ENCODE data around the gene SHCBP1L. TPM values are rescaled to one million over a fixed set of nuclear protein-coding genes. Genes with fewer than 3 reads are reported as not detected.
"Not testable (repeated sequence)": the region's sequence is repeated elsewhere in the genome, so short reads cannot be mapped to it uniquely, and the experiment has no call there.

Gene SHCBP1L
- total and polyA plus RNA-seq, 4 donors = 0.37 TPM; not detected in 3

GRCh38 chr1:182943336-182943735, 9.6 kb downstream of the SHCBP1L start:
- WGBS = 96% methylated on average over 6 of the region's 6 CpGs

GRCh38 chr1:182942145-182942544, 10.8 kb downstream of the SHCBP1L start:
- not testable (repeated sequence) for DNase-seq (ENCODE audit: low spot score)
- WGBS = 16% methylated on average over 25 of the region's 25 CpGs

More at GRCh38 chr1:182943336-182943735, 9.6 kb downstream of the SHCBP1L start:
- not testable (repeated sequence) for H3K4me1 ChIP-seq (ENCODE audit: control insufficient read depth in 4 of 4, insufficient read depth in 4 of 4, low read length in 3 of 4); H3K27ac ChIP-seq (ENCODE audit: low read depth in 1 of 2, low read length in 2 of 2); DNase-seq (ENCODE audit: low spot score); H3K9ac ChIP-seq (ENCODE audit: low read depth in 1 of 2, low read length in 2 of 2); H3K27me3 ChIP-seq (ENCODE audit: control insufficient read depth in 4 of 4, insufficient read depth in 4 of 4, low read length in 3 of 4); H3K36me3 ChIP-seq (ENCODE audit: control insufficient read depth in 4 of 4, insufficient read depth in 3 of 4, low read depth in 1 of 4, low read length in 3 of 4); H3K9me3 ChIP-seq (ENCODE audit: control insufficient read depth in 4 of 4, low read length in 3 of 4); H3K4me3 ChIP-seq (ENCODE audit: low read depth in 1 of 3, low read length in 3 of 3)

GRCh38 chr1:182939413-182939812, 13.6 kb downstream of the SHCBP1L start:
- H3K4me1 ChIP-seq (ENCODE audit: control insufficient read depth in 4 of 4, insufficient read depth in 4 of 4, low read length in 3 of 4) = no peaks in the 10 kb centered on the region
- peaks cover 0 to 5% (median 2%) of the 10 kb centered on the region in 4 donors for H3K9me3 ChIP-seq (ENCODE audit: control insufficient read depth in 4 of 4, low read length in 3 of 4)
- H3K27me3 ChIP-seq (ENCODE audit: control insufficient read depth in 4 of 4, insufficient read depth in 4 of 4, low read length in 3 of 4) = peaks cover 0 to 5% (median 0%) of the 10 kb centered on the region in 4 donors
- no peak overlapping the region for H3K9ac ChIP-seq (ENCODE audit: low read depth in 1 of 2, low read length in 2 of 2)
- 95% methylated on average over 2 of the region's 2 CpGs for WGBS
- DNase-seq (ENCODE audit: low spot score) = no peak
- H3K4me3 ChIP-seq (ENCODE audit: low read depth in 1 of 3, low read length in 3 of 3) = no peak overlapping the region
- no peaks in the 10 kb centered on the region for H3K36me3 ChIP-seq (ENCODE audit: control insufficient read depth in 4 of 4, insufficient read depth in 3 of 4, low read depth in 1 of 4, low read length in 3 of 4)
- TF ChIP-seq JUND (IDR thresholded peaks at IDR 0.05) (no peak), RAD21 (IDR thresholded peaks at IDR 0.05) (no peak), SP1 (IDR thresholded peaks at IDR 0.05) (no peak), RXRA (IDR thresholded peaks at IDR 0.05) (no peak)
- H3K27ac ChIP-seq (ENCODE audit: low read depth in 1 of 2, low read length in 2 of 2) = no peak overlapping the region

More at GRCh38 chr1:182942145-182942544, 10.8 kb downstream of the SHCBP1L start:
- not testable (repeated sequence) for H3K36me3 ChIP-seq (ENCODE audit: control insufficient read depth in 4 of 4, insufficient read depth in 3 of 4, low read depth in 1 of 4, low read length in 3 of 4); H3K4me3 ChIP-seq (ENCODE audit: low read depth in 1 of 3, low read length in 3 of 3); H3K9me3 ChIP-seq (ENCODE audit: control insufficient read depth in 4 of 4, low read length in 3 of 4); H3K27ac ChIP-seq (ENCODE audit: low read depth in 1 of 2, low read length in 2 of 2); H3K9ac ChIP-seq (ENCODE audit: low read depth in 1 of 2, low read length in 2 of 2); H3K4me1 ChIP-seq (ENCODE audit: control insufficient read depth in 4 of 4, insufficient read depth in 4 of 4, low read length in 3 of 4); H3K27me3 ChIP-seq (ENCODE audit: control insufficient read depth in 4 of 4, insufficient read depth in 4 of 4, low read length in 3 of 4)

- Histone ChIP-seq H3K4me1 (ENCODE audit: control insufficient read depth in 4 of 4, insufficient read depth in 4 of 4, low read length in 3 of 4) (no peaks in the 10 kb centered on the region), H3K36me3 (ENCODE audit: control insufficient read depth in 4 of 4, insufficient read depth in 3 of 4, low read depth in 1 of 4, low read length in 3 of 4) (no peaks in the 10 kb centered on the region), H3K27me3 (ENCODE audit: control insufficient read depth in 4 of 4, insufficient read depth in 4 of 4, low read length in 3 of 4) (no peaks in the 10 kb centered on the region), H3K9ac (ENCODE audit: low read depth in 1 of 2, low read length in 2 of 2) (no peak overlapping the region), H3K4me3 (ENCODE audit: low read depth in 1 of 3, low read length in 3 of 3) (no peak overlapping the region), H3K27ac (ENCODE audit: low read depth in 1 of 2, low read length in 2 of 2) (no peak overlapping the region), H3K9me3 (ENCODE audit: control insufficient read depth in 4 of 4, low read length in 3 of 4) (peaks cover 0 to 5% (median 2%) of the 10 kb centered on the region in 4 donors)
- DNase-seq (ENCODE audit: low spot score) = no peak
- TF ChIP-seq FOXA2 (IDR thresholded peaks at IDR 0.05) = no peak
- no peak for TF ChIP-seq YY1 (IDR thresholded peaks at IDR 0.05)
- no peak for TF ChIP-seq NR2F2 (IDR thresholded peaks at IDR 0.05)
- no peak for TF ChIP-seq ATF3 (IDR thresholded peaks at IDR 0.05)
- no peak for TF ChIP-seq EGR1 (IDR thresholded peaks at IDR 0.05; ENCODE audit: low read depth in 2 of 2)
- no peak for TF ChIP-seq REST (IDR thresholded peaks at IDR 0.05)
- TF ChIP-seq HNF4A (conservative IDR thresholded peaks at IDR 0.05) = no peak
- TF ChIP-seq ZBTB33 (IDR thresholded peaks at IDR 0.05) = no peak
- no peak for TF ChIP-seq CTCF (IDR thresholded peaks at IDR 0.05; ENCODE audit: low read depth, low read length, missing input control)
- no peak for TF ChIP-seq HNF4G (IDR thresholded peaks at IDR 0.05)
- TF ChIP-seq TAF1 (conservative IDR thresholded peaks at IDR 0.05) = no peak
These were observed 17.2 kb downstream of the SHCBP1L start for GRCh38 chr1:182935716-182936115.
